NCI-H187 (cell line): Measurements from ENCODE around the gene CA6.
"Not testable (repeated sequence)": the region's sequence is repeated elsewhere in the genome, so short reads cannot be mapped to it uniquely, and the experiment has no call there.

Experiments
- DNase-seq, 2 experiments: peaks; one replicate each; lab custom pipeline; 2025; lab: John Stamatoyannopoulos, UW

Gene CA6

GRCh38 chr1:9004700-9005394, 59.2 kb downstream of the CA6 start:
- peak; percentile 33 to 46 for DNase-seq

- no peak for DNase-seq
Measured at GRCh38 chr1:9005395-9005708, 59.7 kb downstream of the CA6 start.

- no peak for DNase-seq
Measured at GRCh38 chr1:9006956-9007615, 61.4 kb downstream of the CA6 start.

- no peak for DNase-seq
Measured at GRCh38 chr1:9008236-9008635, 62.6 kb downstream of the CA6 start.

- no peak for DNase-seq
Measured at GRCh38 chr1:9009438-9010370, 64.0 kb downstream of the CA6 start.

GRCh38 chr1:9010781-9011323, 65.2 kb downstream of the CA6 start:
- no peak for DNase-seq

GRCh38 chr1:9013819-9014218, 68.2 kb downstream of the CA6 start:
- no peak for DNase-seq

GRCh38 chr1:9014475-9015375, 69.1 kb downstream of the CA6 start:
- DNase-seq, result no peak

- no peak for DNase-seq
Measured at GRCh38 chr1:9016455-9016854, 70.8 kb downstream of the CA6 start.

- no peak for DNase-seq
Measured at GRCh38 chr1:9018333-9018732, 72.7 kb downstream of the CA6 start.

- no peak for DNase-seq
Measured at GRCh38 chr1:9019896-9020295, 74.2 kb downstream of the CA6 start.

GRCh38 chr1:9020305-9020704, 74.6 kb downstream of the CA6 start:
- DNase-seq, result no peak

GRCh38 chr1:9022026-9022738, 76.5 kb downstream of the CA6 start:
- not testable (repeated sequence) for DNase-seq

- no peak for DNase-seq
Measured at GRCh38 chr1:9022773-9023172, 77.1 kb downstream of the CA6 start.
